Spleen (tissue), 11 donors: ENCODE measurements around the gene MMP7. TPM values are rescaled to one million over a fixed set of nuclear protein-coding genes. Genes with fewer than 3 reads are reported as not detected.

ENCODE experiments used
- DNase-seq: peaks from one replicate; pipeline ENCODE4 v3.0.0-alpha.2; 2020
- H3K27ac ChIP-seq, 8 donors: fragments of 200-600 bp; sonication (generic) in 7 of 8; 1 replicate in 4 of 8; 2 replicates in 4 of 8; pipeline versions ENCODE4 v1.5.0 to v1.8.0; 2016 to 2021; ENCODE audit warnings: inconsistent platforms in 4 of 8, mild to moderate bottlenecking in 4 of 8, moderate library complexity in 1 of 8
- H3K27me3 ChIP-seq, 7 donors: fragments of 200-600 bp; sonication (generic) in 6 of 7; replicated peaks in 1 of 7; 1 replicate in 4 of 7; 2 replicates in 3 of 7; pipeline versions ENCODE4 v1.5.0 to v1.8.0; 2016 to 2021; ENCODE audit warnings: inconsistent platforms in 3 of 7, mild to moderate bottlenecking in 1 of 7
- H3K36me3 ChIP-seq, 6 donors: fragments of 200-600 bp; sonication (generic) in 5 of 6; 1 replicate in 4 of 6; 2 replicates in 2 of 6; pipeline versions ENCODE4 v1.5.0 to v1.8.0; 2016 to 2021; ENCODE audit warnings: inconsistent platforms in 2 of 6
- H3K4me1 ChIP-seq, 6 donors: fragments of 200-600 bp; sonication (generic) in 5 of 6; 1 replicate in 3 of 6; 2 replicates in 3 of 6; pipeline versions ENCODE4 v1.5.0 to v1.8.0; 2016 to 2021; ENCODE audit warnings: inconsistent platforms in 3 of 6
- H3K4me3 ChIP-seq, 8 donors: fragments of 200-600 bp; sonication (generic) in 7 of 8; 1 replicate in 4 of 8; 2 replicates in 4 of 8; pipeline versions ENCODE4 v1.5.0 to v1.8.0; 2016 to 2021; ENCODE audit warnings: inconsistent platforms in 4 of 8, mild to moderate bottlenecking in 4 of 8, moderate library complexity in 2 of 8
- H3K9me3 ChIP-seq, 8 donors: fragments of 200-600 bp; sonication (generic) in 7 of 8; 1 replicate in 4 of 8; 2 replicates in 4 of 8; pipeline versions ENCODE4 v1.5.0 to v1.8.0; 2016 to 2021; ENCODE audit warnings: inconsistent platforms in 4 of 8
- CTCF ChIP-seq, 11 experiments: fragments of 200-600 bp in 7 of 11; fragments of 450-650 bp in 4 of 11; sonication (generic) in 4 of 11; IDR thresholded peaks in 8 of 11; conservative IDR thresholded peaks in 3 of 11; 1 replicate in 7 of 11; 2 replicates in 4 of 11; pipeline versions ENCODE4 v1.4.0 to v1.8.0; 2016 to 2021; ENCODE audit warnings: antibody characterized with exemption in 11 of 11, inconsistent platforms in 4 of 11, mild to moderate bottlenecking in 1 of 11
- POLR2A ChIP-seq, 3 donors: fragments of 450-650 bp; IDR thresholded peaks; one replicate each; pipeline ENCODE4 v1.5.1; 2017; ENCODE audit warnings: antibody characterized with exemption in 3 of 3, mild to moderate bottlenecking in 1 of 3
- POLR2AphosphoS5 ChIP-seq, 3 donors: sonication (generic); formaldehyde crosslinking; IDR thresholded peaks; one replicate each; pipeline ENCODE4 v1.5.1; 2017; ENCODE audit warnings: antibody characterized with exemption in 3 of 3
- WGBS, 5 donors: extraction: QIAGEN DNeasy Blood & Tissue Kit in 3 of 5; methylation state at CpG; one replicate each; pipeline versions ENCODE4 v1.1.5 to v1.1.7; 2013 to 2018; 5-methylcytosine and 5-hydroxymethylcytosine counted together
- intact Hi-C: fragments of 100-400 bp; cut with DNase I; formaldehyde crosslinking; loops from one replicate; pipeline ENCODE4 v1.15.0; 2023; ENCODE audit warnings: low total_unique reads
- polyA plus RNA-seq, 3 donors: library from polyadenylated mRNA; stranded (reverse); fragments of 200-250 nt; gene quantifications; one replicate each; pipeline ENCODE4 v1.2.1, GENCODE V29; 2013
- total RNA-seq, 7 donors: library from RNA; depleted of rRNA in 3 of 7; stranded (reverse); fragments of >200 nt in 3 of 7; fragmentation: NEBNext Ultra II Directional in 4 of 7; extraction: Animal tissue kit (Norgen Biotek cat#: 25700) in 4 of 7; gene quantifications; one replicate each; pipeline versions ENCODE4 v1.1.0 to v1.2.1, GENCODE V29; 2016 to 2021
- donor health status: healthy with polysubstance abuse.
- donor health status: DM: no; HTN: no; CAD: no; lungs with moderate emphysema.
- donor health status: DM: no; HTN: no; CAD: no.
- donor health status: Bipolar disorder and iron deficiency.
- donor health status: healthy.
- donor health status: DM: no; HTN: no; CAD: no.
- donor health status: DM: yes; HTN: yes; CAD: no.

Gene MMP7
- total and polyA plus RNA-seq, 10 donors: 0.34 to 0.63 (median 0.59) TPM; not detected in 7

GRCh38 chr11:102487214-102487613 lies 43.3 kb downstream of the MMP7 start:
- no peaks in the 10 kb centered on the region for H3K4me1 ChIP-seq
- H3K27ac ChIP-seq: no peak overlapping the region
- H3K36me3 ChIP-seq: no peaks in the 10 kb centered on the region
- no peak overlapping the region for H3K4me3 ChIP-seq
- intact Hi-C loops: no loop called here
- 0 to 67% (median 56%) methylated on average over 1 of the region's 1 CpG for WGBS, 5 donors
- H3K27me3 ChIP-seq: no peaks in the 10 kb centered on the region
- no peak for DNase-seq
- TF ChIP-seq CTCF (IDR thresholded peaks at IDR 0.05 in 8 of 11, conservative IDR thresholded peaks at IDR 0.05 in 3 of 11) (no peak), POLR2A (IDR thresholded peaks at IDR 0.05) (no peak), POLR2AphosphoS5 (IDR thresholded peaks at IDR 0.05) (no peak)
- H3K9me3 ChIP-seq: no peaks in the 10 kb centered on the region

- no peaks in the 10 kb centered on the region for H3K36me3 ChIP-seq
- H3K4me3 ChIP-seq: no peak overlapping the region
- 91 to 96% (median 95%) methylated on average over 2 of the region's 2 CpGs for WGBS, 5 donors
- no peaks in the 10 kb centered on the region for H3K9me3 ChIP-seq
- no peak for DNase-seq
- intact Hi-C loops: no loop called here
- TF ChIP-seq CTCF (IDR thresholded peaks at IDR 0.05 in 8 of 11, conservative IDR thresholded peaks at IDR 0.05 in 3 of 11) (no peak), POLR2AphosphoS5 (IDR thresholded peaks at IDR 0.05) (no peak), POLR2A (IDR thresholded peaks at IDR 0.05) (no peak)
- no peak overlapping the region for H3K27ac ChIP-seq
- H3K4me1 ChIP-seq: no peaks in the 10 kb centered on the region
- no peaks in the 10 kb centered on the region for H3K27me3 ChIP-seq
Measured at GRCh38 chr11:102486584-102486983, 44.0 kb downstream of the MMP7 start.

DNA sequence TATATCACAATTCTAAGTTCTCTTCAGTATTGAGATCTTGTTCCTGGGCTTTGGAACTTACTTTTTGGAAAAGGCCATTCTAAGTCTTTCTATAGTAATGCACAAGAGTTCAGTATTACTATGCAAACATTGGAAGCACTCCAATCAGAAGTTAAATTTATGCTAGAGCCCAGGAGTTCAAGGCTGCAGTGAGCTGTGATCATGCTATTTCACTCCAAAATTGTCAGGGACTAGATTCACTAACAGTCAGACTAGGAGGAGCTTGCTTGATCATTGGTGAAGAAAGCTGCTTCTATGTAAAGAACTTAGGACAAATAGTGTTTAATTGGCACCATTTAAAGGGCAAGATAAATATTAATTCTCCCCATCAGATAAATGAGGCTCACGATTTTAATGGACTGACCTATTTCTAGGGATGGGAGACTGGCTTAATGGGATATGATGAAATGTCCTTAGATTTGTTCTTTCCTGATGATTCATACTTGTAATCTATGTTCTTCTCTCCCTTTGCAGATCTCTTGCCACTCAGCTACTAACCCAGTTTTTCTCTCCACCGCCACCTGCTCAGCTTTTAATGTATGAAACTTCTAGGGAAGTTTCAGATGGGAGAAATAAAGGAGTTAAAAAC lies 45.3 kb downstream of the MMP7 start:
- Histone ChIP-seq H3K27me3 (no peaks in the 10 kb centered on the region), H3K36me3 (no peaks in the 10 kb centered on the region), H3K9me3 (no peaks in the 10 kb centered on the region), H3K4me1 (no peaks in the 10 kb centered on the region), H3K4me3 (no peak overlapping the region), H3K27ac (no peak overlapping the region)
- 79 to 92% (median 86%) methylated on average over 2 of the region's 2 CpGs for WGBS, 5 donors
- intact Hi-C loops: no loop called here
- no peak for DNase-seq
- TF ChIP-seq CTCF (IDR thresholded peaks at IDR 0.05 in 8 of 11, conservative IDR thresholded peaks at IDR 0.05 in 3 of 11): no peak
- no peak for TF ChIP-seq POLR2A (IDR thresholded peaks at IDR 0.05)
- no peak for TF ChIP-seq POLR2AphosphoS5 (IDR thresholded peaks at IDR 0.05)

- intact Hi-C loops: no loop called here
- TF ChIP-seq CTCF (IDR thresholded peaks at IDR 0.05 in 8 of 11, conservative IDR thresholded peaks at IDR 0.05 in 3 of 11) (no peak), POLR2AphosphoS5 (IDR thresholded peaks at IDR 0.05) (no peak), POLR2A (IDR thresholded peaks at IDR 0.05) (no peak)
- Histone ChIP-seq H3K36me3 (no peaks in the 10 kb centered on the region), H3K27ac (no peak overlapping the region), H3K9me3 (no peaks in the 10 kb centered on the region), H3K4me3 (no peak overlapping the region), H3K27me3 (no peaks in the 10 kb centered on the region), H3K4me1 (peaks cover 0 to 10% (median 0%) of the 10 kb centered on the region in 6 donors)
- no peak for DNase-seq
- WGBS, 5 donors: 62 to 95% (median 88%) methylated on average over 2 to 3 of the region's 3 CpGs
Measured at GRCh38 chr11:102482433-102482832, 48.1 kb downstream of the MMP7 start.
